Colon (tissue), 2 donors: ENCODE data around the gene RSPRY1.
"Not testable (repeated sequence)": the region's sequence is repeated elsewhere in the genome, so short reads cannot be mapped to it uniquely, and the experiment has no call there.

Source experiments
- FAIRE-seq: peaks from 2 replicates; lab custom pipeline; 2012; peaks lifted over from hg19 to GRCh38; lab: Jason Lieb, UNC
- donor health status: control.
- donor health status: control.

RSPRY1 gene

GRCh38 chr16:57255686-57256415, 69.7 kb downstream of the RSPRY1 start:
- no peak for FAIRE-seq

- no peak for FAIRE-seq
Measured at GRCh38 chr16:57256601-57257395, 70.7 kb downstream of the RSPRY1 start.

GRCh38 chr16:57257455-57258070, 71.4 kb downstream of the RSPRY1 start:
- FAIRE-seq = no peak

- FAIRE-seq = no peak
Measured at GRCh38 chr16:57258226-57258909, 72.2 kb downstream of the RSPRY1 start.

- no peak for FAIRE-seq
Measured at GRCh38 chr16:57258910-57259475, 72.9 kb downstream of the RSPRY1 start.

- FAIRE-seq = no peak
Measured at GRCh38 chr16:57260294-57260929, 74.3 kb downstream of the RSPRY1 start.

GRCh38 chr16:57261806-57262205, 75.7 kb downstream of the RSPRY1 start:
- FAIRE-seq = no peak

- no peak for FAIRE-seq
Measured at GRCh38 chr16:57262841-57263540, 76.9 kb downstream of the RSPRY1 start.

- no peak for FAIRE-seq
Measured at GRCh38 chr16:57263541-57264351, 77.6 kb downstream of the RSPRY1 start.

- FAIRE-seq = no peak
Measured at GRCh38 chr16:57264381-57264780, 78.3 kb downstream of the RSPRY1 start.

GRCh38 chr16:57264950-57265371, 78.8 kb downstream of the RSPRY1 start:
- FAIRE-seq = no peak

- no peak for FAIRE-seq
Measured at GRCh38 chr16:57265850-57266530, 79.9 kb downstream of the RSPRY1 start.

- no peak for FAIRE-seq
Measured at GRCh38 chr16:57266531-57267260, 80.6 kb downstream of the RSPRY1 start.

- FAIRE-seq = not testable (repeated sequence)
Measured at GRCh38 chr16:57267343-57267742, 81.2 kb downstream of the RSPRY1 start.

- FAIRE-seq = no peak
Measured at GRCh38 chr16:57268804-57269800, 83.0 kb downstream of the RSPRY1 start.

- FAIRE-seq = no peak
Measured at GRCh38 chr16:57270221-57271062, 84.3 kb downstream of the RSPRY1 start.

- FAIRE-seq = no peak
Measured at GRCh38 chr16:57271063-57271345, 84.9 kb downstream of the RSPRY1 start.
